CD4-positive, CD25-positive, alpha-beta regulatory T cell (primary cell): ENCODE data around the gene EDNRA. TPM values are rescaled to one million over a fixed set of nuclear protein-coding genes. Genes with fewer than 3 reads are reported as not detected.
A peak's percentile ranks its signal among the peaks of the same experiment; 100 is the strongest.

Source experiments
- ATAC-seq, 2 donors: fragments of 150-1000 bp; cut with Tn5 transposase; one replicate each; pipeline ENCODE4 v1.10.0; 2021; ENCODE audit warnings: low read depth in 2 of 2, moderate number of reproducible peaks in 2 of 2, moderate library complexity in 1 of 2
- DNase-seq, 3 donors: peaks; one replicate each; pipeline versions ENCODE4 v3.0.0 to v3.0.0-alpha.2; 2012 to 2022; ENCODE audit warnings: mixed read lengths in 1 of 3
- H3K27ac ChIP-seq: one replicate; pipeline ENCODE4 v1.7.0; 2013; ENCODE audit warnings: mild to moderate bottlenecking, low read length; ENCODE audit not compliant: insufficient read depth, poor library complexity, severe bottlenecking
- H3K27me3 ChIP-seq: one replicate; pipeline ENCODE4 v1.7.0; 2013; ENCODE audit warnings: low read length; ENCODE audit not compliant: control insufficient read depth, insufficient read depth
- H3K36me3 ChIP-seq: one replicate; pipeline ENCODE4 v1.7.0; 2013; ENCODE audit warnings: mild to moderate bottlenecking, low read length, moderate library complexity; ENCODE audit not compliant: control insufficient read depth, insufficient read depth
- H3K4me1 ChIP-seq: 2 replicates; pipeline ENCODE4 v1.7.0; 2013; ENCODE audit warnings: mild to moderate bottlenecking, low read length; ENCODE audit not compliant: insufficient read depth, control insufficient read depth, poor library complexity, severe bottlenecking
- H3K4me3 ChIP-seq: one replicate; pipeline ENCODE4 v1.7.0; 2013; ENCODE audit warnings: low read depth, mild to moderate bottlenecking, low read length, moderate library complexity
- H3K9me3 ChIP-seq, 2 experiments: 1 replicate in 1 of 2; 2 replicates in 1 of 2; pipeline ENCODE4 v1.7.0; 2013; ENCODE audit warnings: low read length in 2 of 2, mild to moderate bottlenecking in 1 of 2, moderate library complexity in 1 of 2; ENCODE audit not compliant: control insufficient read depth in 2 of 2
- H3K27ac Mint-ChIP-seq, 3 donors: one replicate each; pipeline ENCODE4 v1.8.0; 2020 to 2022; ENCODE audit warnings: mild to moderate bottlenecking in 3 of 3, mixed read lengths in 3 of 3, moderate library complexity in 2 of 3
- H3K27me3 Mint-ChIP-seq: one replicate; pipeline ENCODE4 v1.8.0; 2022; ENCODE audit warnings: mild to moderate bottlenecking, mixed read lengths
- H3K36me3 Mint-ChIP-seq: one replicate; pipeline ENCODE4 v1.8.0; 2020; ENCODE audit warnings: mixed read lengths
- H3K4me1 Mint-ChIP-seq, 4 donors: one replicate each; pipeline ENCODE4 v1.8.0; 2020 to 2022; ENCODE audit warnings: mixed read lengths in 4 of 4, mild to moderate bottlenecking in 1 of 4
- H3K4me3 Mint-ChIP-seq, 4 donors: one replicate each; pipeline ENCODE4 v1.8.0; 2020 to 2022; ENCODE audit warnings: mild to moderate bottlenecking in 4 of 4, mixed read lengths in 4 of 4, moderate library complexity in 3 of 4
- H3K9me3 Mint-ChIP-seq, 7 donors: one replicate each; pipeline ENCODE4 v1.8.0; 2020 to 2022; ENCODE audit warnings: mixed read lengths in 7 of 7, mild to moderate bottlenecking in 3 of 7, moderate library complexity in 2 of 7
- polyA plus RNA-seq, 4 donors: library from polyadenylated mRNA; unstranded; fragments of 300-500 nt; fragmentation: Illumina TruSeq; gene quantifications; one replicate each; pipeline ENCODE4 v1.2.3, GENCODE V29; 2021
- total RNA-seq: library from RNA; stranded (reverse); gene quantifications from one replicate; pipeline ENCODE4 v1.2.3, GENCODE V29; 2022

EDNRA gene
- total and polyA plus RNA-seq, 5 donors from 2014 or later: not detected

- ATAC-seq: no peak
- Mint-ChIP-seq H3K9me3 (peaks cover 0 to 2% (median 0%) of the 10 kb centered on the region in 7 donors), H3K4me3 (no peak overlapping the region)
Observed at GRCh38 chr4:147487616-147488015, 6.7 kb downstream of the EDNRA start.

GRCh38 chr4:147488556-147488955 is 7.7 kb downstream of the EDNRA start:
- Mint-ChIP-seq H3K27me3 (peaks cover 7% of the 10 kb centered on the region), H3K36me3 (no peaks in the 10 kb centered on the region), H3K4me3 (no peak overlapping the region), H3K4me1 (no peaks in the 10 kb centered on the region), H3K9me3 (peaks cover 0 to 2% (median 0%) of the 10 kb centered on the region in 7 donors), H3K27ac (no peak overlapping the region)
- Histone ChIP-seq H3K36me3 (no peaks in the 10 kb centered on the region), H3K4me1 (no peaks in the 10 kb centered on the region), H3K4me3 (no peak overlapping the region), H3K27ac (no peak overlapping the region), H3K9me3 (no peaks in the 10 kb centered on the region), H3K27me3 (no peaks in the 10 kb centered on the region)
- ATAC-seq (no peak), DNase-seq (no peak)

More at GRCh38 chr4:147487616-147488015, 6.7 kb downstream of the EDNRA start:
- no peak for DNase-seq
- Histone ChIP-seq H3K27ac (no peak overlapping the region), H3K4me3 (no peak overlapping the region), H3K4me1 (no peaks in the 10 kb centered on the region), H3K36me3 (no peaks in the 10 kb centered on the region), H3K9me3 (no peaks in the 10 kb centered on the region), H3K27me3 (peaks cover 1% of the 10 kb centered on the region)
- Mint-ChIP-seq H3K36me3 (no peaks in the 10 kb centered on the region), H3K27ac (no peak overlapping the region), H3K27me3 (peaks cover 10% of the 10 kb centered on the region), H3K4me1 (no peaks in the 10 kb centered on the region)

GRCh38 chr4:147491086-147491485 is 10.2 kb downstream of the EDNRA start:
- no peaks in the 10 kb centered on the region for H3K36me3 Mint-ChIP-seq
- peaks cover 10% of the 10 kb centered on the region for H3K27me3 Mint-ChIP-seq
- ATAC-seq (no peak), DNase-seq (no peak)
- peaks cover 0 to 3% (median 0%) of the 10 kb centered on the region in 7 donors for H3K9me3 Mint-ChIP-seq
- no peaks in the 10 kb centered on the region for H3K9me3 ChIP-seq
- H3K4me3 Mint-ChIP-seq: no peak overlapping the region
- no peaks in the 10 kb centered on the region for H3K36me3 ChIP-seq
- H3K4me1 Mint-ChIP-seq: no peaks in the 10 kb centered on the region
- no peaks in the 10 kb centered on the region for H3K4me1 ChIP-seq
- no peak overlapping the region for H3K27ac Mint-ChIP-seq
- H3K27ac ChIP-seq: no peak overlapping the region
- H3K27me3 ChIP-seq: no peaks in the 10 kb centered on the region
- H3K4me3 ChIP-seq: no peak overlapping the region

GRCh38 chr4:147492306-147492705 is 11.4 kb downstream of the EDNRA start:
- no peak overlapping the region for H3K27ac Mint-ChIP-seq
- ATAC-seq (no peak), DNase-seq (no peak)
- Histone ChIP-seq H3K36me3 (no peaks in the 10 kb centered on the region), H3K27ac (no peak overlapping the region), H3K4me1 (no peaks in the 10 kb centered on the region), H3K9me3 (no peaks in the 10 kb centered on the region), H3K4me3 (no peak overlapping the region), H3K27me3 (no peaks in the 10 kb centered on the region)
- H3K4me1 Mint-ChIP-seq: no peaks in the 10 kb centered on the region
- peaks cover 9% of the 10 kb centered on the region for H3K27me3 Mint-ChIP-seq
- no peak overlapping the region for H3K4me3 Mint-ChIP-seq
- no peaks in the 10 kb centered on the region for H3K36me3 Mint-ChIP-seq
- peaks cover 0 to 3% (median 0%) of the 10 kb centered on the region in 7 donors for H3K9me3 Mint-ChIP-seq

GRCh38 chr4:147492761-147493160 is 11.9 kb downstream of the EDNRA start:
- Histone ChIP-seq H3K4me3 (no peak overlapping the region), H3K9me3 (no peaks in the 10 kb centered on the region), H3K27ac (no peak overlapping the region), H3K27me3 (no peaks in the 10 kb centered on the region), H3K36me3 (no peaks in the 10 kb centered on the region), H3K4me1 (no peaks in the 10 kb centered on the region)
- peaks cover 0 to 3% (median 0%) of the 10 kb centered on the region in 7 donors for H3K9me3 Mint-ChIP-seq
- no peaks in the 10 kb centered on the region for H3K36me3 Mint-ChIP-seq
- DNase-seq (no peak), ATAC-seq (no peak)
- no peak overlapping the region for H3K27ac Mint-ChIP-seq
- no peak overlapping the region for H3K4me3 Mint-ChIP-seq
- peaks cover 9% of the 10 kb centered on the region for H3K27me3 Mint-ChIP-seq
- H3K4me1 Mint-ChIP-seq: no peaks in the 10 kb centered on the region

GRCh38 chr4:147493307-147493706 is 12.4 kb downstream of the EDNRA start:
- no peak overlapping the region for H3K4me3 ChIP-seq
- Mint-ChIP-seq H3K4me3 (no peak overlapping the region), H3K9me3 (peaks cover 0 to 3% (median 0%) of the 10 kb centered on the region in 7 donors), H3K4me1 (no peaks in the 10 kb centered on the region), H3K36me3 (no peaks in the 10 kb centered on the region), H3K27ac (no peak overlapping the region), H3K27me3 (peaks cover 9% of the 10 kb centered on the region)
- no peaks in the 10 kb centered on the region for H3K36me3 ChIP-seq
- H3K9me3 ChIP-seq: no peaks in the 10 kb centered on the region
- no peak for ATAC-seq
- DNase-seq: no peak
- H3K4me1 ChIP-seq: no peaks in the 10 kb centered on the region
- no peaks in the 10 kb centered on the region for H3K27me3 ChIP-seq
- no peak overlapping the region for H3K27ac ChIP-seq

- H3K27ac Mint-ChIP-seq: no peak overlapping the region
- H3K27me3 Mint-ChIP-seq: peaks cover 9% of the 10 kb centered on the region
- Histone ChIP-seq H3K4me3 (no peak overlapping the region), H3K4me1 (no peaks in the 10 kb centered on the region), H3K27me3 (no peaks in the 10 kb centered on the region), H3K9me3 (no peaks in the 10 kb centered on the region), H3K27ac (no peak overlapping the region), H3K36me3 (no peaks in the 10 kb centered on the region)
- DNase-seq: no peak
- H3K4me3 Mint-ChIP-seq: no peak overlapping the region
- no peak for ATAC-seq
- H3K9me3 Mint-ChIP-seq: peaks cover 0 to 3% (median 0%) of the 10 kb centered on the region in 7 donors
- H3K36me3 Mint-ChIP-seq: no peaks in the 10 kb centered on the region
- H3K4me1 Mint-ChIP-seq: no peaks in the 10 kb centered on the region
Observed at GRCh38 chr4:147494301-147494700, 13.4 kb downstream of the EDNRA start.

- Histone ChIP-seq H3K4me3 (no peak overlapping the region), H3K27me3 (no peaks in the 10 kb centered on the region), H3K36me3 (no peaks in the 10 kb centered on the region), H3K9me3 (no peaks in the 10 kb centered on the region), H3K4me1 (no peaks in the 10 kb centered on the region), H3K27ac (no peak overlapping the region)
- H3K4me1 Mint-ChIP-seq: no peaks in the 10 kb centered on the region
- peak overlapping the region in 1 of 4 donors; percentile 75 for H3K4me3 Mint-ChIP-seq
- H3K27ac Mint-ChIP-seq: no peak overlapping the region
- DNase-seq (no peak), ATAC-seq (no peak)
- H3K36me3 Mint-ChIP-seq: no peaks in the 10 kb centered on the region
- peaks cover 16% of the 10 kb centered on the region for H3K27me3 Mint-ChIP-seq
- H3K9me3 Mint-ChIP-seq: peaks cover 0 to 3% (median 2%) of the 10 kb centered on the region in 7 donors
Observed at GRCh38 chr4:147496500-147496899, 15.6 kb downstream of the EDNRA start.
